Right lobe of liver (tissue), 6 donors: ENCODE results near the gene ELOVL4. TPM values are rescaled to one million over a fixed set of nuclear protein-coding genes. Genes with fewer than 3 reads are reported as not detected.

Experiments
- ATAC-seq, 4 donors: fragments of 200-7000 bp; cut with Tn5 transposase; one replicate each; pipeline ENCODE4 v1.9.1; 2020; ENCODE audit warnings: mild to moderate bottlenecking in 4 of 4, moderate library complexity in 4 of 4
- DNase-seq, 3 donors: peaks; one replicate each; pipeline ENCODE4 v3.0.0-alpha.2; 2020
- H3K27ac ChIP-seq, 3 donors: fragments of 200-600 bp; one replicate each; pipeline ENCODE4 v1.8.0; 2022
- H3K27me3 ChIP-seq, 2 donors: fragments of 200-600 bp; one replicate each; pipeline ENCODE4 v1.8.0; 2022
- H3K36me3 ChIP-seq, 4 donors: fragments of 200-600 bp; sonication (generic) in 1 of 4; one replicate each; pipeline versions ENCODE4 v1.5.1 to v1.8.0; 2017 to 2022; ENCODE audit warnings: control low read depth in 1 of 4
- H3K4me1 ChIP-seq, 4 donors: fragments of 200-600 bp; sonication (generic) in 1 of 4; one replicate each; pipeline versions ENCODE4 v1.5.1 to v1.8.0; 2017 to 2022; ENCODE audit warnings: control low read depth in 1 of 4
- H3K4me3 ChIP-seq, 3 donors: fragments of 200-600 bp; one replicate each; pipeline ENCODE4 v1.8.0; 2022
- H3K9me3 ChIP-seq, 4 donors: fragments of 200-600 bp; sonication (generic) in 1 of 4; one replicate each; pipeline versions ENCODE4 v1.5.1 to v1.8.0; 2017 to 2022; ENCODE audit warnings: control low read depth in 1 of 4
- CTCF ChIP-seq, 4 donors: fragments of 200-600 bp in 3 of 4; fragments of 450-650 bp in 1 of 4; IDR thresholded peaks; one replicate each; pipeline versions ENCODE4 v1.5.1 to v1.8.0; 2016 to 2022; ENCODE audit warnings: antibody characterized with exemption in 4 of 4, mild to moderate bottlenecking in 2 of 4
- POLR2A ChIP-seq: fragments of 450-650 bp; IDR thresholded peaks from one replicate; pipeline ENCODE4 v1.6.1; 2017; ENCODE audit warnings: antibody characterized with exemption, mild to moderate bottlenecking
- WGBS: methylation state at CpG from one replicate; pipeline ENCODE4 v1.1.6; 2018; ENCODE audit warnings: low coverage, low lambda C conversion rate; ENCODE audit not compliant: insufficient coverage; ENCODE audit errors: missing lambda C conversion rate; 5-methylcytosine and 5-hydroxymethylcytosine counted together
- intact Hi-C, 2 donors: fragments of 100-400 bp; cut with DNase I; formaldehyde crosslinking; loops; one replicate each; pipeline versions ENCODE4 v1.11.2 to v1.14.1; 2022
- total RNA-seq, 6 experiments: library from RNA; depleted of rRNA in 2 of 6; stranded (reverse); fragments of >200 nt in 2 of 6; fragmentation: NEBNext Ultra II Directional in 3 of 6; extraction: Animal tissue kit (Norgen Biotek cat#: 25700) in 3 of 6; gene quantifications; one replicate each; pipeline versions ENCODE4 v1.1.0 to v1.2.4, GENCODE V29; 2016 to 2023
- donor health status: DM: no; HTN: yes; CAD: no.
- donor health status: DM: no; HTN: no; CAD: no.
- donor health status: DM: no; HTN: no; CAD: no.
- donor health status: DM: no; HTN: yes; CAD: no.
- donor health status: DM: no; HTN: yes; CAD: no.

The ELOVL4 gene
- total RNA-seq, 6 experiments from 2014 or later = 0.07 TPM; not detected in 4

GRCh38 chr6:79967178-79967577 is 19.8 kb upstream of the ELOVL4 start:
- no peaks in the 10 kb centered on the region for H3K9me3 ChIP-seq
- no peak overlapping the region for H3K27ac ChIP-seq
- DNase-seq (no peak), ATAC-seq (no peak)
- H3K27me3 ChIP-seq = no peaks in the 10 kb centered on the region
- no peaks in the 10 kb centered on the region for H3K36me3 ChIP-seq
- TF ChIP-seq CTCF (IDR thresholded peaks at IDR 0.05) (no peak), POLR2A (no peak)
- H3K4me1 ChIP-seq = no peaks in the 10 kb centered on the region
- intact Hi-C loops = no loop called here
- no peak overlapping the region for H3K4me3 ChIP-seq

DNA sequence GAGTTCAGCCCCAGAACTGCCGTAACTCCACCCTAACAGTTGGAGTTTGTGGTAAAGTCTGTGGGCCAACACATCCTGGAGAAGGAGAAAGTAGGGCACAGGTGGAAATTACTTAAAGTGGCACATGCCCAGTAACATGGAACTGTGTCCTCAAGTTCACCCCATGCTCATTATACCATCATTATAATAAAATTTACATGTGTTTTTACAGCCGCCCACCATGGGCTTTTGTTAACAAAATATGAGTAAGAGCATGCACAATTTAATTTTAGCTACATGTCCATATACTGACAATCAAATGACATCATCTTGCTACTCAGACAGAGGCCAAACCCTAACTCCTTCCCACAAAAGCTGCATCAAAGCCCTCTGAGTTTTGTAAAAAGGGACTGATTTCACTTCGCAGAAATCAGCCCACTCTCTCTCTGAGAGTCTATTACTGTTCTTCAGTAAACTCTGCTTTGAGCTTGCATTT is 17.3 kb upstream of the ELOVL4 start:
- Histone ChIP-seq H3K27ac (no peak overlapping the region), H3K9me3 (no peaks in the 10 kb centered on the region), H3K4me1 (no peaks in the 10 kb centered on the region), H3K27me3 (no peaks in the 10 kb centered on the region), H3K36me3 (no peaks in the 10 kb centered on the region), H3K4me3 (no peak overlapping the region)
- no peak for ATAC-seq
- WGBS = 69% methylated on average over 2 of the region's 3 CpGs
- intact Hi-C loops = no loop called here
- no peak for TF ChIP-seq CTCF (IDR thresholded peaks at IDR 0.05)
- no peak for TF ChIP-seq POLR2A
- no peak for DNase-seq

DNA sequence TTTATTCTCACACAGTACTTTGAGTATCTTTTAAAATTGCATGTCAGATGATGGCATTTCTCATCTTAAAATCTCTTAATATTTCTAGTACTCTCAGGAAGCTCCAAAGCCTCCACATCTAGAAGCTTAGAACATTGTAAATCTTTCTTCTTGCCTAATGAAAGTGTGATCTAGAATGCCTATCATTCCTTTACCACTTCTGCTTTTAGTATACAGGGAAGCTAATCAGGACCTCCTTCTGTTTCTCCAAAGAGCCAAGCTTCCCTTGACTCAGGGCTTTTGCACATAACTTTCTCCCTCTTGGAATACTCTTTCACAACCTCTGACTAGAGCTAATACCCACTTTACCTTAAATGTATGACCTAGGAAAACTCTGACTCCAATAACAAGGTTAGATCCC is 7.5 kb upstream of the ELOVL4 start:
- intact Hi-C loops = loop anchor here in 1 of 2 donors (10.0 kb wide), 1 partner anchor 140 kb away; no protein-coding TSS in a partner anchor
- no peaks in the 10 kb centered on the region for H3K27me3 ChIP-seq
- DNase-seq (no peak), ATAC-seq (no peak)
- H3K27ac ChIP-seq = no peak overlapping the region
- no peaks in the 10 kb centered on the region for H3K36me3 ChIP-seq
- TF ChIP-seq POLR2A (no peak), CTCF (IDR thresholded peaks at IDR 0.05) (no peak)
- H3K4me1 ChIP-seq = no peaks in the 10 kb centered on the region
- no peak overlapping the region for H3K4me3 ChIP-seq
- no peaks in the 10 kb centered on the region for H3K9me3 ChIP-seq

DNA sequence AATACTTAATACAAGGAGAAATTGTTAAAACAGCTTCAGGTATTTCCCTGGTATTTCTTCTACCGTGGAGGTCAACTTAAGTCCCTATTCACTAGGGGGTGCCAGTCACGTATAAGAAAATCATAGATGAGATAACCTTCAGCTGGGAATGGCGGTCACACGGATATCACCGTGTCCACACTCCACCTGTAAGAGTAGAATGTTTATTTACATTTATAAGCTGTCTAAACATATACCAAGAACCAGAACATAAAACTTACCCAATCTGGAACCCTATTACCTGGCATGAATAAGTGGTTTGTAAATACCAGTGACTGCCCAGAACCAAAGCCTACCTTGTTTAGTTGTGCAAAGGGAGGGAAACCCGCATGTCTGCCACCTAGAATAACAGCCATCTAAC is 1.9 kb upstream of the ELOVL4 start:
- peak; percentile 75 to 87 (median 84) for ATAC-seq
- H3K9me3 ChIP-seq = no peaks in the 10 kb centered on the region
- no peak overlapping the region for H3K27ac ChIP-seq
- H3K36me3 ChIP-seq = no peaks in the 10 kb centered on the region
- WGBS = 12% methylated on average over 6 of the region's 6 CpGs
- intact Hi-C loops = no loop called here
- DNase-seq = peak in 1 of 3 donors; percentile 53
- peaks cover 0 to 13% (median 5%) of the 10 kb centered on the region in 4 donors for H3K4me1 ChIP-seq
- H3K27me3 ChIP-seq = peaks cover 3 to 19% of the 10 kb centered on the region in 2 donors
- TF ChIP-seq CTCF (IDR thresholded peaks at IDR 0.05) (peak; percentile 54 to 70 (median 62)), POLR2A (no peak)
- no peak overlapping the region for H3K4me3 ChIP-seq
